GM12872 (cell line): Measurements from ENCODE around the gene AAGAB.

ENCODE experiments used
- TF ChIP-seq, protein P1 (sequence below): IDR thresholded peaks from 3 replicates; pipeline ENCODE4 v1.5.1; 2011; ENCODE audit warnings: low read depth, mild to moderate bottlenecking, low read length, moderate library complexity; ENCODE audit not compliant: insufficient read depth

The AAGAB gene

DNA sequence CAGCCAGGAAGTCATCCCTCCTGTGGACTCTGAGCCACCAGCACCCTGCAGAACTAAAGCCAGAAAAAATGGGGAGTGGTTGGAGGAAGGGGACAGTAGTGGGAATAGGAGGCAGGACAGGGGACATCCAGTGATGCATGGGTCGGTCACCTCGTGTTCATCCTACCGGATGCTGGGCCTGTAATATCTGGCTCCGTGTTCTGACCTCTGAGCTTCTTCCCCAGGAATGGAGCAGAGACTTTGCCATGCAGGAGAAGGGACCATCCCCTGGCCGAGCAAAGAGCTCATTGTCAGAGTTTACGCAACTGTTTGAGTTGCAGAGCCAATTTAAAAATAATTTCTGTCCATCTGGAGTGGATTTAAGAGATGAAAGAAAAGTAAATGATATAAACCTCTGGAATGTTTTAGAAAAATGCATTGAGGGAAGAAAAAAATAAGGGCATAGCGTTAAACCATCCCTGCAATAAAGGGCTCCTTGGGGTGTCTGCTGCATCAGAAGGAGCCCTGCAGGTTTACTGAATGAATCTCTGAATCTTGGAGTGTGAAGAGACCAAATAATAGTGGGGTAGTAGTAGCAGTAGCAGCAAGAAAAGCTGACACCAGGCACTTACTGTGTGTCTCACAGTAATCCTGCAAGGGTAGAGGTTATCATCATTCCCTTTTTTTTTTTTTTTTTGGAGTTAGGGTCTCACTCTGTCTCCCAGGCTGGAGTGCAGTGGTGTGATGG is 70.9 kb downstream of the AAGAB start:
- TF ChIP-seq, protein P1, sequence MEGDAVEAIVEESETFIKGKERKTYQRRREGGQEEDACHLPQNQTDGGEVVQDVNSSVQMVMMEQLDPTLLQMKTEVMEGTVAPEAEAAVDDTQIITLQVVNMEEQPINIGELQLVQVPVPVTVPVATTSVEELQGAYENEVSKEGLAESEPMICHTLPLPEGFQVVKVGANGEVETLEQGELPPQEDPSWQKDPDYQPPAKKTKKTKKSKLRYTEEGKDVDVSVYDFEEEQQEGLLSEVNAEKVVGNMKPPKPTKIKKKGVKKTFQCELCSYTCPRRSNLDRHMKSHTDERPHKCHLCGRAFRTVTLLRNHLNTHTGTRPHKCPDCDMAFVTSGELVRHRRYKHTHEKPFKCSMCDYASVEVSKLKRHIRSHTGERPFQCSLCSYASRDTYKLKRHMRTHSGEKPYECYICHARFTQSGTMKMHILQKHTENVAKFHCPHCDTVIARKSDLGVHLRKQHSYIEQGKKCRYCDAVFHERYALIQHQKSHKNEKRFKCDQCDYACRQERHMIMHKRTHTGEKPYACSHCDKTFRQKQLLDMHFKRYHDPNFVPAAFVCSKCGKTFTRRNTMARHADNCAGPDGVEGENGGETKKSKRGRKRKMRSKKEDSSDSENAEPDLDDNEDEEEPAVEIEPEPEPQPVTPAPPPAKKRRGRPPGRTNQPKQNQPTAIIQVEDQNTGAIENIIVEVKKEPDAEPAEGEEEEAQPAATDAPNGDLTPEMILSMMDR: no peak

DNA sequence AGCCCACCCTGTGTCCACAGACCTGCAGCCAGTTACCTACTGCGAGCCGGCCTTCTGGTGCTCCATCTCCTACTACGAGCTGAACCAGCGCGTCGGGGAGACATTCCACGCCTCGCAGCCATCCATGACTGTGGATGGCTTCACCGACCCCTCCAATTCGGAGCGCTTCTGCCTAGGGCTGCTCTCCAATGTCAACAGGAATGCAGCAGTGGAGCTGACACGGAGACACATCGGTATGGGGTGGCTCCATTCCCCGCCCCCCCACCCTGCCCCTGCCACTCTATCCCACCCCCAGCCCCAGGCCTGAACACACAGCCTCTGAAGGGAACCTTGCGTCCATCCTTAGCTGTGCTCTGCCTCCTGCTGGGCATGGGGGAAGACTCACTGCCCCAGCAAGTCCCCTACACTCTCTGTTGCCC is 73.2 kb downstream of the AAGAB start:
- TF ChIP-seq, protein P1: peak; percentile 25; the same call in 1 of the 3 replicates

DNA sequence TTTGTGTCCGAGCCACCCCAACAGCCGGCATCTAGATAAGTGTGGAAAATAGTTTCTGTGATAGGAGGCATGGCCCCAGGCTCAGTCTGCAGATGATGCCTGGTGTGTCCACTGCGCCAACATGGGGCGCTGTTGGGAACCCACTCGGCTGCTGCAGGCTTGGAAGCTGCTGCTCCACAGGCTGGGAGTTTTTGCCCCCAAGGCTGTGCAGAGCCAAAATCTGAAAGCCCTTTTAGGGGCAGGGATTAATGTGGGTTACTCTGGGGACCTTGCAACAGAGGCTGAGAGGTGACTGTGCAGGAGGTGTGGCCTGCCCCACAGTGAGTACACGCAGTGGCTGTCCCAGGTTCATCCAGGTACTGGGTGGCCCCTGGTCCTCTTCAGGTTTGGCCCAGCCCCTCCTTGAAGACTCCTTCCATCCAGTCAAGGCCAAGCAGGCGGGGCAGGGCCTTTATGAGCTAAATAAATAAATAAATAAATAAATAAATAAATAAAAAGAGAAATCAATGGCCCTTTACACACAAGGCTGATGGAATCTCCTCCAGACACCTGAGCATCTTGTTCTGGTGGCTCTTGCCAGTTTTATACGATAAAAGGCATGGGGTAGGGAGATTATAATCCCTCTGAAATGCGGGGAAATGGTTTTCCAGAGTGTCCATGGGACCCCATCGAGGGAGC is 73.8 kb downstream of the AAGAB start:
- TF ChIP-seq, protein P1: no peak

DNA sequence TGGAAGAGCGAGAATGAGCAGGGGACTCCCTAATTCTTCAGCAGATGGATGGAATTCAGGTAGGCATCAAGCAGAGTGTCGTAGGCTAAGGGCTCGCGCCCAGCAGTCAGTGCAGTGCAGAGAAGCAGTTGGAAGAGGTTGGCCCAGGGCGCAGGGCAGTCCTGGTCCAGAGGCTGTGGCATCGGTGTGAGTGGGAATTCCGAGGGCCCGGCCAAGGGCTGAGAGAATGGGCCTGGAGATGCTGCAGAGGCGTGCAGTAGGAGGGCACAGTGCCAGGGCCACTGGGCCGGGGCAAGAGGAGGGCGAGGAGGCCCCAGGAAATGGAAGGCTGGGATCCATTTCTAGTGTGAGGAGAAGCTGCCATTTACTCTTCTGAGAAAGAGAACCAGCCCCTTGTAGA is 74.4 kb downstream of the AAGAB start:
- TF ChIP-seq, protein P1: no peak

DNA sequence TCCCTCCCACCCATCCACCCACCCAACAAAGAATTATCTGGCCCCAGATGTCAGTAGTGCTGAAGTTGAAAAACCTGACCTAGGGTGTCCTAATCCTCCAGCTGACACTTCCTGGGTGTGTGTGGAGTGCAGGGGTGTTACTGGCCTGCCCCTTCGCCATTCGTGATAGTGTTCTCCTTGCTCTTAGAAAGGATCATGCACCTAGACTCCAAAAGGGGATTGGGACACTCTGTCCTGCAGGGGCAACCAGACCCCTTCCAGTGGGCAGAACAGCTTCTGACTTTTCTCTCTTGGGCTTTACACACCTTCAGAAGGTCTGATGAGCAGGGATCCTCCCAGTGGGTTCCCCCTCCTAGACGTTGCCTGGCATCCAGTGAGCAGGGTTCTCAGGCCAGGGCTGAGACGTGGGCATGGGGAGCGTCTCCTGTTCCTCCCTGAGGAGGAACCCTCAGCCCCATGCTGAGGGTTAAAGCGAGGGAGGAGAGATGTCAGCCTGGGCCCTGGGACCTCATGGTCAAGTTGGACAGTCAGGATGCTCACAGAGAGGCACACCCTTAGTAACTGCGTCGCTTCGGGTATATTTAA is 75.0 kb downstream of the AAGAB start:
- TF ChIP-seq, protein P1: no peak

DNA sequence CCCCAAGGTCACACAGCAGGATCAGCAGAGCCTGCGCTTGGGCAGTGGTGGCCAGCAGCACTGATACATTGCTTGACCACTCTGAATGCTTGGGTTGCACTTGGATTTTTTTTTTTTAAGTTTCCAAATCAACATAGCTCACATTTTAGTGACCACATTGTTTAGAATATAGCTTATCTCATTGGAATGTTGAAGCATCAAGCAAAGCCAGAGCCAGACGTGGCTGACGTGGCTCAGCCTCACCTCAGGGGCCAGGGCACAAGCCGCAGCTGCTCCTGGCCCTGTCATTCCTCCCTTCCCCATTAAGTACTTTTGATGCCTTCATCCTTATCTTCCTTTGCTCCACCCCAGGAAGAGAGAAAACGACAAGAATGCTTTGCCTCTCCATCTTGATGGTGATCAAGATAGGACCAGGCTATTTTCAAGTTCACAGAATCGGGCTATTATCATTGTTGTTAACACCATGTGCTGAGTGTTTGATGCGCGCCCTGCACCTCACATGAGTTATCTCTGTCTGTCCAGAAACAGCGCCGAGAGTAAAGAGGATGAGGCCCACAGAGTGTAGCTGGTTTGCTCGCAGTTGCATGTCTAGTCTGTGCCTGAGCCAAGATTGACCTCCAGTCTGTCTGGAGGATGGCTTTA is 75.8 kb downstream of the AAGAB start:
- TF ChIP-seq, protein P1: no peak

DNA sequence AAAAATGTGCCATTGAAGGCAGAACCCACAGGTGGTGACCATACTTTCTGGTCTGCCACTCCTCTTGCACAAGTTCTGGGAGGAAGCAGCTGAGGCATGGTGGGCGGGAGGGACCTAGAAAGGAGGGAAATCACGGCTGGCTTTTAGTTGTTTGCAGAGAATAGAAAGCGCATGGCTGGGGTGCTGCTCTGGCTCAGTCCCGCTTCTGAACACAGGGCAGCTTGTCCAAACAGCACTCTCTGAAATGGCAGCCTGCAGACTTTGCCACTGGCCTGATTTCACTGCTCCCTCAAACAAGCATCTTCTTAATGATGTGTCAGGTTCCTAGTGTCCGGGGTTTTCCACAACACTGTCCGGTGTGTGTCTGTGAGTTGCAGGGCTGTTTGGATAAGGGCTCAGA is 76.7 kb downstream of the AAGAB start:
- TF ChIP-seq, protein P1: no peak
